HG03558 (cell line): ENCODE results near the gene FCRLB.
"Not testable (repeated sequence)": the region's sequence is repeated elsewhere in the genome, so short reads cannot be mapped to it uniquely, and the experiment has no call there.

ENCODE experiments used
- ATAC-seq: cut with Tn5 transposase; IDR thresholded peaks from one replicate; pipeline ENCODE4 v1.9.1; 2021; ENCODE audit warnings: moderate number of reproducible peaks; ENCODE audit not compliant: unreplicated experiment; ENCODE audit errors: extremely low read depth

The FCRLB gene

DNA sequence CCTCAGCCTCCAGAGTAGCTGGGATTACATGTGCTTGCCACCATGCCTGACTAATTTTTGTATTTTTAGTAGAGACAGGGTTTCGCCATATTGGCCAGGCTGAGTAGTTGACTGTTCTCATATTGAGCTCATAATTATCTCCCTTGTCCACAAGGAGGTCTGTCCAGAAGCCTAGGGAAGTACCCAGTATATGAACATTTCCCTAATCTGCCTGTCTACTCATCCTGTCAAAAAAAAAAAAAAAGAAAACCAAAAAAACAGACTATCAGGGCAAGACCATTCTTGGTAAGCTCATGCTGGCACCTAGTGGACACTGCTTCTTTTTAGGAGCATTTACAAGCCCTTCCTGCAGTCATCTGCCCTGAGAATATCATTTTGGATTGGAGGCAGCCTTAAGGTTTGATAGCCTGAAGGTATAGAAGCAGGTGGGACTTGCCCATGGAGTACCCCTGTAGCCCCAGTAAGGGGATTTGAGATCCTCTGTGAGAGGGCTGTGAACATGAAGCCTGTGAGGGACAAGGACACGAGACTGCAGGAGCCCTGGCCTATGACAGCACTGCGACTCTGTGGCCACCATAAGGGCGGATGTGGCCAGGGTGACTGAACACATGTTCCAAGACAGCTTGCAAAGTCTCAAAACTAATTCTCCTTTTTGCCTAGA is 17.4 kb downstream of the FCRLB start:
- peak; percentile 37 for ATAC-seq

GRCh38 chr1:161739865-161740566 is 18.7 kb downstream of the FCRLB start:
- no peak for ATAC-seq

DNA sequence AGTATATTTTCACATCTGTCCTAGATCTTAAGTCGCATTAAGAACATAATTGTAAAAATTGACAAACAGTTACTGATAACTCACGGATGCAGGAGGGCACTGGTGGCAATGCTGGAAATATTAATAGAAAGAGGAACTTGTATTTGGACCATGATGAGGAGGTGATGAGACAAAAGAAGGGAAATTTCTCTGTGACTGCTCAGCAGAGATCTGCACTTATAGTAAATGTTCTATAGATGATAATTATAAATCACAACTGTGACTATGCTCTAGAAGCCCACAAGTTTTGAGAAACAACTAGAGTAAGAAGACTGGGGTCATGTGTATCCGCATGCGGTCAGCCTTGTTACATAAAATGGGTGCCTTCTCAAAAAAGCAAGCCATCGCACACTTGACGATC is 19.6 kb downstream of the FCRLB start:
- ATAC-seq = no peak

- ATAC-seq = no peak
Measured at GRCh38 chr1:161743231-161743630, 21.9 kb downstream of the FCRLB start.

- ATAC-seq = no peak
Measured at GRCh38 chr1:161747801-161748200, 26.5 kb downstream of the FCRLB start.

DNA sequence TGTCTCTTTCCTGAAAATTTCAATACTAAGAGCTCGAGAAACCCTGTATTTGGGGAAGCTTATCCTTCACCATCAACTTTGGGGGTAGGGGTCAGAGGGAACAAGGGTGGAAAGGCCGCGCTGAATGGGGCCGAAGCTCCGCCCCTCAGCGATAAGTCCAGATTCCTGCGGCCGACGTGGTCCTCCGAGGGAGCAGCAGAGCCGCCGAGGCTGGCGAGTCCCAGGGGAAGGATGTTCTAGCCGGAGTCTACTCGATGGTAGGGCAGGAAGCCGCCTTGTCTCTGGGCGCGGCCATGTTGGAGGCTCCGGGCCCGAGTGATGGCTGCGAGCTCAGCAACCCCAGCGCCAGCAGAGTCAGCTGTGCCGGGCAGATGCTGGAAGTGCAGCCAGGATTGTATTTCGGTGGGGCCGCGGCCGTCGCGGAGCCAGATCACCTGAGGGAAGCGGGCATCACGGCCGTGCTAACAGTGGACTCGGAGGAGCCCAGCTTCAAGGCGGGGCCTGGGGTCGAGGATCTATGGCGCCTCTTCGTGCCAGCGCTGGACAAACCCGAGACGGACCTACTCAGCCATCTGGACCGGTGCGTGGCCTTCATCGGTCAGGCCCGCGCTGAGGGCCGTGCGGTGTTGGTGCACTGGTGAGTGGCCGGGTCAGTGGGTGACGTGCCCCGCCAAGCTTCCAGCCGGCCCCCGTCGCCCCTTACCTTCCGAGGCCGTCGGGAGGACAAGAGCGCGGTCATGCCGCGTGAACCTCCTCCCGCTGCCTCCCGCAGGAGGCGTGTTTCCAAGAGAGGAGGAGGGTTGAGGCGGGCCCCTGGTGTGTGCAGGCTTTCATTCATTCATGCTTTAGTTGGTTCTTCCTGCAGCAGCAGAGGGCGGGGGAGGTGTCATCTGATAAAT is 28.4 kb downstream of the FCRLB start, which contains the start of gene DUSP12:
Gene DUSP12 (plus strand): TSS at position 278 of the 899 bp plus-strand sequence. CDS start 16 bp downstream, at position 294.
- ATAC-seq = peak; percentile 85

GRCh38 chr1:161763522-161764098 is 42.3 kb downstream of the FCRLB start:
- no peak for ATAC-seq

DNA sequence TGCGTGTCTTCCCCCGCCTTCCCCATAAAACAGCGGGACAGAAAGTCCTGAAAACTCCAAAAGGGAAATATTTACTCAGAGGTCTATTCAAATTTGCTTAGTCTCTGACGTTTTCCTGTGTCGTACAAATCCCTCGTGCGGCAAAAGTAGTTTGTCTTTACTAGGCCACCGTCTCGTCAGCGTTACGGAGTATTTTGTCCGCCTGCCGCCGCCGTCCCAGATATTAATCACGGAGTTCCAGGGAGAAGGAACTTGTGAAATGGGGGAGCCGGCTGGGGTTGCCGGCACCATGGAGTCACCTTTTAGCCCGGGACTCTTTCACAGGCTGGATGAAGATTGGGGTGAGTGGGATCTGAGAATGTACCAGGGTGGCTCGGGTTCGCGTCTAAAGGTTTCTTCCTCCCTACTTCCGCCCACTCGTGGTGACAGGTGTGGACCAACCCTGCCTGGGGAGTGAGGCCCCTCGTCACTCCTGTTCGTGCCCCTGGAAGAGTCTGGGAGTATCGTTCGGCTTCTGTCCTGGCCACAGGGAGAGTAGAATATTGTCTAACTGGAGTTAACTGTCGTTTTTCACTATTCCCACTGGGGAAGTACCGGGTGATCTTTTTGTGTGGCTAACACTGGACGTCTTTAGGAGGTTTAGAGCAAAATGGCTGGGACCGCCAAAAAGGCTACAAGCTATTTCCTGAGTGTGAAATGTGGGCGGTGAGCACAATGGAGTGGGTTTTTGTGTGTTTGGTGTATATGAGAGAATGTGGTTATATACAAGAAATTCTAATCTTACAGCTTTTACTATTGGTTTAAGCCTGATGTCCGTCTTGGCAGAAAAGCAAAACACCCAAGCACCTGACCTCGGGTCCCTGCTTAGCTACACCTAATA is 45.0 kb downstream of the FCRLB start, which contains the start of gene ATF6:
Gene ATF6 (plus strand): TSS at position 219 of the 880 bp plus-strand sequence. CDS start 41 bp downstream, at position 260.
- ATAC-seq = peak; percentile 38

- ATAC-seq = no peak
Measured at GRCh38 chr1:161768461-161768860, 47.1 kb downstream of the FCRLB start.

GRCh38 chr1:161768986-161769672 is 47.8 kb downstream of the FCRLB start:
- no peak for ATAC-seq

DNA sequence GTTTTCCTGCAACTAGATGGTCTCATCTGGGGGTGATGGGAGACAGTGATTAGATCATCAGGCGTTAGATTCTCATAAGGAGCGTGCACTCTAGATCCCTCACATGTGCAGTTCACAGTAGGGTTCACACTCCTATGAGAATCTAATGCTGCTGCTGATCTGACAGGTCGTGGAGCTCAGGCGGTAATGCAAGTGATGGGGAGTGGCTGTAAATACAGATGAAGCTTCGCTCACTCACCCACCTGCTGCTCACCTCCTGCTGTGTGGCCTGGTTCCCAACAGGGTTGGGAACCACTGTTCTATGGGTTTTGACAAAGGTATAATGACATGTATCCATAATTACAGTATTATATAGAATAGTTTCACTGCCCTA is 48.3 kb downstream of the FCRLB start:
- ATAC-seq = not testable (repeated sequence)

- no peak for ATAC-seq
Measured at GRCh38 chr1:161770250-161770649, 48.9 kb downstream of the FCRLB start.

DNA sequence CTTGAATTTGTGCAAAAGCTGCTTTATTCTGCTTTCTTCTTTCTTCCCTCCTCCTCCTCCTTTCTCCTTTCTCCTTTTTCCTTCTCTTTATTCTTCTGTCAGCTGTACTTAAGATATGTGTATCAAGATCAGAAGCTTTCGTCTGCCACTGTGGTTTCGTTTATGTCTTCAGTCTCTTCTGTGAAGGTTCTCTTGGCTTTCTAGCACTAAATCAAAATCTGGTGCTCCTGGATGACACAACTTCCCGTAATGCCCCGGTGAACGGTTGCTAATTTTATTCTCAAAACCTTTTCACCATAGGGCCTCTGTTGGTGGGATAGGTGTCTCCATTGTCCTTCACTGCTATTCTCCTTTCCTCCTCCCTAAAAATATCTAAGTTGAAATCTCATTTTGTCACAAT is 49.8 kb downstream of the FCRLB start:
- no peak for ATAC-seq

DNA sequence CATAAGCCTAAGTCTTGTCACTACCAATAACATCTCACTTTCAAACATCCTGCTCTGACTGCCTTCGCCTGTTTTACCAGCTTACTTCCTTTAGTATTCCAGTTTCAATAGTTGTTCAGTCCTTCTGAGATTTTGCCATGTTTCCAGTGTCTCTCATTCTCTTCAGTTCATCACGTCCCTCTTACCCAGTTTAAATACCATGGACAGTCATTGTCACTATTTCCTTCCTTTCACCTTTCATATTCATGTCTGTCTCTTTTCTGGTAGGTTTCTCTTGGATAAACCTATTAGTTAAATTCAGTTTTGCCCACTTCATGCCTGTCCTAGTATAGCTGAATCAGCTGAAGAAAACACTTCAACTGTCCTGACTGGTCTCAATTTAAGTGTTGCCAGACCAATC is 50.6 kb downstream of the FCRLB start:
- no peak for ATAC-seq

- ATAC-seq = no peak
Measured at GRCh38 chr1:161772397-161772796, 51.1 kb downstream of the FCRLB start.

- ATAC-seq = no peak
Measured at GRCh38 chr1:161773791-161774190, 52.4 kb downstream of the FCRLB start.

- ATAC-seq = no peak
Measured at GRCh38 chr1:161777261-161777660, 55.9 kb downstream of the FCRLB start.
